Measurements from ENCODE around the gene MRPL4.
"Not testable (repeated sequence)": the region's sequence is repeated elsewhere in the genome, so short reads cannot be mapped to it uniquely, and the experiment has no call there.

MRPL4 gene

DNA sequence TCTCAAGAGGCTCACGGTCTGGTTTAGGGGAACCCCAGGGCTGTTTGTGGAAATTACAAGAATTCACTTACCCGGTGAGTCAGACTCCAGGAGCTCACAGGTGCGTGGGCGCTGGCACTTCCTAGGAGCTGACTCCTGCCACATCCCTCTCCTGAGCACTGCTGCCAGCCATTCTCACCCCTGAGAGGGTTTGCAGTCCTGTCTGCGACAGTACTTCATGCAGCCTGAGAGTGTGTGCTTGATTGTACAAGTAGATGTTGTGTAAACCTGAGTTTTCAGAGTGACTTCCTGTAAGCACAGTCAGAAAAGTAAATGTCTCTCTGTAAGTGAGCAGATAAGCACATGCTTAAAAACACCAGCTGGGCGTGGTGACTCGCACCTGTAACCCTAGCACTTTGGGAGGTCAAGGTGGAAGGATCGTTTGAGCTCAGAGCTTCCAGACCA, 8.1 kb downstream of the MRPL4 start:
- TF ChIP-seq POLR2A (IDR thresholded peaks at IDR 0.05; ENCODE audit: low read length), result no peak
- TF ChIP-seq GATA1 (IDR thresholded peaks at IDR 0.05; ENCODE audit: low read depth, low read length), result no peak
- no peak for DNase-seq

DNA sequence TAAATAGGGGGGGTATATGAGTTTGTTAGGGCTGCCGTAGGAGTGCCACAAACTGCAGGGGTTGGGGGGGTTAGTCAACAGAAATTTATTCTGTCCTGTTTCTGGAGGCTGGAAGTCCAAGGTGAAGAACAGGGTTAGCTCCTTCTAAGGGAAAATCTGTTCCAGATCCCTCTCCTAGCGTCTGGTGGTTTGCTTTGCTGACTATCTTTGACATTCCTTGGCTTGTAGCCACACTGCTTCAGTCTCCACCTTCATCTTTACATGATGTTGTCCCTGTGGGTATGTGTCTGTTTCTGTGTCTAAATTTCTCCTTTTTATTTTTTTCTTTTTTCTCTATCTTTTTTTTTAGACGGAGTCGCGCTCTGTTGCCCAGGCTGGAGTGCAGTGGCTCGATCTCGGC, 10.8 kb downstream of the MRPL4 start:
- DNase-seq, result no peak
- TF ChIP-seq GATA1 (IDR thresholded peaks at IDR 0.05; ENCODE audit: low read depth, low read length) (no peak), POLR2A (IDR thresholded peaks at IDR 0.05; ENCODE audit: low read length) (no peak)

DNA sequence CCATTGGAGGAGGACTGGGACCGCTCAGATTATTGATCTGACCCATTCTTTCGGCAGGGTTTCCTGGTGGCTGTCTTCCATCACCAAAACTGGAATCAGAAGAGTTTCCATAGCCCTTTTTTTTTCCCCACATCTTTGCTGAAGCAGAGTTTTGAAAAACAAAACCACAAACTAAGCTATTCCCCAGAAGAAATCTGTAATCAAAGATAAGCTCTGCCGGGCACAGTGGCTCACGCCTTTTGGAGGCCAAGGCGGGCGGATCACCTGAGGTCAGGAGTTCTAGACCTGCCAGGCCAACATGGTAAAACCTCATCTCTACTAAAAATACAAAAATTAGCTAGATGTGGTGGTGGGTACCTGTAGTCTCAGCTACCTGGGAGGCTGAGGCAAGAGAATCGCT, 14.7 kb downstream of the MRPL4 start:
- TF ChIP-seq POLR2A (IDR thresholded peaks at IDR 0.05; ENCODE audit: low read length), result no peak
- TF ChIP-seq GATA1 (IDR thresholded peaks at IDR 0.05; ENCODE audit: low read depth, low read length), result no peak
- no peak for DNase-seq

DNA sequence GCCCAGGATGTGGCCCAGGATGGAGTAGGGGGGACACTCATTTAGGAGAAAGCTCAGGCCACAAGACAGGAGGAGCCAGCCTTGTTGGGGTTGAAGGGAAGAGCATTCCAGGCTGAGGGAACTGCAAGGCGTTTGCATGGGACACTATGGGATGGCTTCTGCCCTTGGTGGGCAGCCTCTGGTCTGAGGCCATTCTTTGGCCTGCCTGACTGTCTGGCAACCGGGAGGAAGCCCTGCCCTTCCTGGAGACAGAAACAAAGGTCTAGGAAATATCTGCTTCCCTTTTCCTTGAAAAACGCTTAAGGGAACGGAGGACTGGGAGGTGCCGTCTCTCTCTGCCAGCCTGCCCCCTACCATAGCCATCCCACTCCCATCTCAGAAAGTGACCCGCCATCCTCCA, 16.1 kb downstream of the MRPL4 start:
- no peak for DNase-seq

GRCh38 chr19:10269333-10270179, 17.5 kb downstream of the MRPL4 start:
- TF ChIP-seq POLR2A (IDR thresholded peaks at IDR 0.05; ENCODE audit: low read length) (no peak), GATA1 (IDR thresholded peaks at IDR 0.05; ENCODE audit: low read depth, low read length) (no peak)
- DNase-seq, result peak; percentile 82 to 91

More for the DNA sequence above, 16.1 kb downstream of the MRPL4 start:
- TF ChIP-seq GATA1 (IDR thresholded peaks at IDR 0.05; ENCODE audit: low read depth, low read length) (no peak), POLR2A (IDR thresholded peaks at IDR 0.05; ENCODE audit: low read length) (no peak)

- TF ChIP-seq GATA1 (IDR thresholded peaks at IDR 0.05; ENCODE audit: low read depth, low read length), result no peak
- no peak for TF ChIP-seq POLR2A (IDR thresholded peaks at IDR 0.05; ENCODE audit: low read length)
- DNase-seq, result peak; percentile 27 to 57
These were observed 18.2 kb downstream of the MRPL4 start for GRCh38 chr19:10270180-10270615.

- TF ChIP-seq POLR2A (IDR thresholded peaks at IDR 0.05; ENCODE audit: low read length), result peak; percentile 38
- TF ChIP-seq GATA1 (IDR thresholded peaks at IDR 0.05; ENCODE audit: low read depth, low read length), result no peak
- peak; percentile 48 to 57 for DNase-seq
These were observed 18.8 kb downstream of the MRPL4 start, which contains the start of gene ICAM1 for GRCh38 chr19:10270616-10271394. Gene ICAM1 (plus strand): TSS chr19:10271120. CDS start chr19:10271160, 40 bp downstream.

GRCh38 chr19:10271543-10272086, 19.6 kb downstream of the MRPL4 start:
- DNase-seq, result no peak
- TF ChIP-seq GATA1 (IDR thresholded peaks at IDR 0.05; ENCODE audit: low read depth, low read length) (no peak), POLR2A (IDR thresholded peaks at IDR 0.05; ENCODE audit: low read length) (no peak)

DNA sequence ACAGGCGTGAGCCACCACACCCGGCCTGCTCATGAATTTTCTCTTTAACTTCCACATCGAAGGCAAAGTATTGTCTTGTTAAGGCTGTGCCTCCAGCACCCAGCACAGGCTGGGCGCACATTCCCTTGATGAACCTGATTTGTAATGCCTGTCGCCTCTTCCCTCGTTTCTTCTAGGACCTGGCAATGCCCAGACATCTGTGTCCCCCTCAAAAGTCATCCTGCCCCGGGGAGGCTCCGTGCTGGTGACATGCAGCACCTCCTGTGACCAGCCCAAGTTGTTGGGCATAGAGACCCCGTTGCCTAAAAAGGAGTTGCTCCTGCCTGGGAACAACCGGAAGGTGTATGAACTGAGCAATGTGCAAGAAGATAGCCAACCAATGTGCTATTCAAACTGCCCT, 22.6 kb downstream of the MRPL4 start:
- no peak for DNase-seq
- TF ChIP-seq GATA1 (IDR thresholded peaks at IDR 0.05; ENCODE audit: low read depth, low read length) (no peak), POLR2A (IDR thresholded peaks at IDR 0.05; ENCODE audit: low read length) (no peak)

DNA sequence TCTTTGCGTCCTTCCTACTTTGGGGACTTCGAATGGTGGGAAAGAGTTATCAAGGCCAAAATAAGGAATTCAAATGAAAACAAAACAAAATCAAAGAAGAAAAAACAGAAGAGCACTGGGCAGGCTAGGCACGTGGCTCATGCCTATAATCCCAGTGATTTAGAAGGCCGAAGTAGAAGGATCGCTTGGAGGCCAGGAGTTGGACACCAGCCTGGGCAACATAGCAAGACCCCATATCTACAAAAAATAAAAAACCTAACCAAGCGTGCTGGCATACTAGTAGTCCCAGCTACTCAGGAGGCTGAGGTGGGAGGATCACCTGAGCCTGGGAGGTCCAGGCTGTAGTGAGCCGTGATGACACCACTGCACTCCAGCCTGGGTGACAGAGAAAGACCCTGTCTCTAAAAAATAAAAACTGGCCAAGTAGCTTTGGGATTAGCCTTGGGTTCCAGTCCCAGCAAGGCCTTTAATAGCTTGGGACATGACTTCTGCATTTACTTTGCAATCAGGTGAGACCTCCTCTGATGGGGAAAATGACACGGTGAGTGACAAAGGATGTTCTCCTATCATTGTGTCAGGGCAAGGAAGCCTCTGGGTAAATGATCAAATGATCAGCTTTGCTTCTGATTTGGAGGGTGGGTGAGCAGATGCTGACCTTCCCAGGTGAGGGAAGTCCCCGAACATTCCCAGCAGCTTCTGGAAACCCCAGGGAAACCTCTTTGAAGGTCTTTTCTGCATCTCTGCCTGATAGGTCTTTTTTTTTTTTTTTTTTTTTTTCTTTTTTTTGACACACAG, 26.0 kb downstream of the MRPL4 start:
- no peak for TF ChIP-seq POLR2A (IDR thresholded peaks at IDR 0.05; ENCODE audit: low read length)
- TF ChIP-seq GATA1 (IDR thresholded peaks at IDR 0.05; ENCODE audit: low read depth, low read length), result no peak
- DNase-seq, result no peak

- DNase-seq, result no peak
- TF ChIP-seq GATA1 (IDR thresholded peaks at IDR 0.05; ENCODE audit: low read depth, low read length) (no peak), POLR2A (IDR thresholded peaks at IDR 0.05; ENCODE audit: low read length) (no peak)
These were observed 26.9 kb downstream of the MRPL4 start for GRCh38 chr19:10278935-10279334.

DNA sequence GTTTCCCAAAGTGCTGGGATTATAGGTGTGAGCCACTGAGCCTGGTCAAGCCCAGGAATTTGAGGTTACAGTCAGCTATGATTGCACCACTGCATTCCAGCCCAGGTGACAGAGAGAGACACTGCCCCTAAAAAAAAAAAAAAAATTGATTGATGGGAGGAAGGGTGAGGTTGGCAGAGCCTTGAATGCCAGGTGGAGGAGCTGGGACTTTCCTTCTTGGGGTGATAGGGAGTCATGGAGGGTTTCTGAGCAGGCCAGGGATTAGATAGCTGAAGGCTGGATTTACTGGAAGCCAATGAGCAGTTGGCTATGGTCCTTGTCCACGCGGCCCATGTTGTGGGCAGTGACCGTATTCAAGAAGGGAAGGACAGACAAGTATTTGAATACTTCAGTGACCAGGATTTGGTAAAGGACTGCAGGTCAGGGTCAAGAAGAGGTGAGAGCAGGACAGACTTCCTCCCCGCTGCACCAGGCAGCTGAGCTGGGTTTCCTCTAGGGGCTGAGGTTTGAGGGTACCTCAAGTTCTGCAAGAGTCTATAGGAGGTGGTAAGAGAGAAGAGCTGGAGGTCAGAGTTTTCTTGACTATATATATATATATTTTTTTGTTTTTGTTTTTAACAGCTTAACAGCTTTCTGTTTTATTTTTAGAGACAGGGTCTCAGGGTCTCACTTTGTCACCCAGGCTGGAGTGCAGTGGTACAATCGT, 27.9 kb downstream of the MRPL4 start:
- DNase-seq, result no peak
- no peak for TF ChIP-seq POLR2A (IDR thresholded peaks at IDR 0.05; ENCODE audit: low read length)
- no peak for TF ChIP-seq GATA1 (IDR thresholded peaks at IDR 0.05; ENCODE audit: low read depth, low read length)

GRCh38 chr19:10282043-10282442, 30.0 kb downstream of the MRPL4 start:
- not testable (repeated sequence) for DNase-seq
